B cell (primary cell): Measurements from ENCODE around the gene ZDHHC12.

Experiments used
- EZH2 ChIP-seq: IDR thresholded peaks from 2 replicates; pipeline ENCODE4 v1.6.1; 2012; ENCODE audit warnings: borderline replicate concordance, low read depth, mild to moderate bottlenecking, moderate library complexity, low read length; ENCODE audit not compliant: insufficient read depth, poor library complexity, severe bottlenecking
- TF ChIP-seq, protein P1 (sequence below): fragments of 200-600 bp; IDR thresholded peaks from one replicate; pipeline ENCODE4 v1.8.0; 2022; ENCODE audit warnings: antibody characterized with exemption, mild to moderate bottlenecking

DNA sequence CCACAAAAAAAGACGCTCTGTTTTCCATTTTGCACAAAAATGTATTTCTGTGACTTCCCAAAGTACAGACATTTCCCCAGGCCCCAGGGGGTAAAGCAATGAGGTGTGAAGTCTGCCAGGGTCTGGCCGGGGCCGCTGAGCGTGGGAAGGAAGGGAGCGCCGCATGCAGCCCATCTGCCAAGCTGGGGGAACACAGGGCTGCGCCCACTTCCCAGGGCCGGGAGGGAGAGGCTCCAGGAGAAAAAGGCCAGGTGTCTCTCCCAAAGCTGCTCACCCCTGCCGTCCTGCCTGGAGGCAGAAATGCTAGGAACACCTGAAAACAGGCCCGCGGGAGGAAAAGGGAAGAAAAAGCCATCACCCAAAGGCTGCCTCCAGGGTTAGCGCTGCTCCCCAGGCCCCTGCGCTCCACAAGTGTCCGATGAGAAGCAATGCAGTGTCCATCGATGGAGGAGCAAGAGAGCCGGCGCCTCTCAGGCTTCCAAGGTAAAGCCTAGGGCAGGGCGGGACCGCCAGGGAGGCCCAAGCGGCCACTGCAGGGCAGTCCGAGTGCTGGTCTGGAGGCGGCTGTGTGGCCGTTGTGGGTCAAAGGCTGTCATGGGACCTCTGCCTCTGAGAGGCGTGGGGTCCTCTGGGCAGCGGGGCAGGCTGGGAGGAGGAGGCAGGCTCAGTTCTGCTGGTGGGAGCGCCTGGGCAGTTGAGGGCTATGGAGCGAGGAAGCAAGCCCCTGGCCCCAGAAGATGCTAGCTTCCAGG is 6.0 kb upstream of the ZDHHC12 start:
- TF ChIP-seq, protein P1, sequence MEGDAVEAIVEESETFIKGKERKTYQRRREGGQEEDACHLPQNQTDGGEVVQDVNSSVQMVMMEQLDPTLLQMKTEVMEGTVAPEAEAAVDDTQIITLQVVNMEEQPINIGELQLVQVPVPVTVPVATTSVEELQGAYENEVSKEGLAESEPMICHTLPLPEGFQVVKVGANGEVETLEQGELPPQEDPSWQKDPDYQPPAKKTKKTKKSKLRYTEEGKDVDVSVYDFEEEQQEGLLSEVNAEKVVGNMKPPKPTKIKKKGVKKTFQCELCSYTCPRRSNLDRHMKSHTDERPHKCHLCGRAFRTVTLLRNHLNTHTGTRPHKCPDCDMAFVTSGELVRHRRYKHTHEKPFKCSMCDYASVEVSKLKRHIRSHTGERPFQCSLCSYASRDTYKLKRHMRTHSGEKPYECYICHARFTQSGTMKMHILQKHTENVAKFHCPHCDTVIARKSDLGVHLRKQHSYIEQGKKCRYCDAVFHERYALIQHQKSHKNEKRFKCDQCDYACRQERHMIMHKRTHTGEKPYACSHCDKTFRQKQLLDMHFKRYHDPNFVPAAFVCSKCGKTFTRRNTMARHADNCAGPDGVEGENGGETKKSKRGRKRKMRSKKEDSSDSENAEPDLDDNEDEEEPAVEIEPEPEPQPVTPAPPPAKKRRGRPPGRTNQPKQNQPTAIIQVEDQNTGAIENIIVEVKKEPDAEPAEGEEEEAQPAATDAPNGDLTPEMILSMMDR, result no peak
- TF ChIP-seq EZH2, result no peak
